GM20431 (cell line): ENCODE data around the gene CADPS2.

Experiments used
- in situ Hi-C: fragments of 300-500 bp; cut with MseI, MboI; formaldehyde crosslinking; loops from one replicate; pipeline ENCODE4 v1.15.0; 2020; ENCODE audit warnings: low sequenced_read_pairs; ENCODE audit not compliant: unreplicated experiment

Gene CADPS2

GRCh38 chr7:122488241-122488640 lies 398.0 kb downstream of the CADPS2 start:
- in situ Hi-C loops = no loop called here

- in situ Hi-C loops = no loop called here
Observed at GRCh38 chr7:122487131-122487530, 399.1 kb downstream of the CADPS2 start.

- in situ Hi-C loops = no loop called here
Observed at GRCh38 chr7:122485856-122486255, 400.4 kb downstream of the CADPS2 start.

GRCh38 chr7:122482212-122482611 lies 404.0 kb downstream of the CADPS2 start:
- in situ Hi-C loops = no loop called here

GRCh38 chr7:122470859-122471258 lies 415.4 kb downstream of the CADPS2 start:
- in situ Hi-C loops = no loop called here

GRCh38 chr7:122468945-122469344 lies 417.3 kb downstream of the CADPS2 start:
- in situ Hi-C loops = no loop called here

GRCh38 chr7:122467661-122468449 lies 418.4 kb downstream of the CADPS2 start:
- in situ Hi-C loops = no loop called here

- in situ Hi-C loops = no loop called here
Observed at GRCh38 chr7:122465296-122465695, 421.0 kb downstream of the CADPS2 start.

- in situ Hi-C loops = no loop called here
Observed at GRCh38 chr7:122463631-122464030, 422.6 kb downstream of the CADPS2 start.

GRCh38 chr7:122460936-122461335 lies 425.3 kb downstream of the CADPS2 start:
- in situ Hi-C loops = no loop called here

GRCh38 chr7:122457969-122458368 lies 428.3 kb downstream of the CADPS2 start:
- in situ Hi-C loops = no loop called here

- in situ Hi-C loops = no loop called here
Observed at GRCh38 chr7:122457325-122457724, 428.9 kb downstream of the CADPS2 start.

GRCh38 chr7:122454776-122455507 lies 431.3 kb downstream of the CADPS2 start:
- in situ Hi-C loops = no loop called here

- in situ Hi-C loops = no loop called here
Observed at GRCh38 chr7:122453432-122453831, 432.8 kb downstream of the CADPS2 start.

GRCh38 chr7:122448893-122449589 lies 437.2 kb downstream of the CADPS2 start:
- in situ Hi-C loops = no loop called here

GRCh38 chr7:122442929-122443328 lies 443.3 kb downstream of the CADPS2 start:
- in situ Hi-C loops = no loop called here

GRCh38 chr7:122438492-122438891 lies 447.8 kb downstream of the CADPS2 start:
- in situ Hi-C loops = no loop called here

- in situ Hi-C loops = no loop called here
Observed at GRCh38 chr7:122438006-122438405, 448.3 kb downstream of the CADPS2 start.

- in situ Hi-C loops = no loop called here
Observed at GRCh38 chr7:122433765-122434164, 452.5 kb downstream of the CADPS2 start.

- in situ Hi-C loops = no loop called here
Observed at GRCh38 chr7:122430710-122431109, 455.6 kb downstream of the CADPS2 start.

GRCh38 chr7:122429926-122430325 lies 456.3 kb downstream of the CADPS2 start:
- in situ Hi-C loops = no loop called here
